ENCODE measurements around the gene C14orf39.

Gene C14orf39, protein sequence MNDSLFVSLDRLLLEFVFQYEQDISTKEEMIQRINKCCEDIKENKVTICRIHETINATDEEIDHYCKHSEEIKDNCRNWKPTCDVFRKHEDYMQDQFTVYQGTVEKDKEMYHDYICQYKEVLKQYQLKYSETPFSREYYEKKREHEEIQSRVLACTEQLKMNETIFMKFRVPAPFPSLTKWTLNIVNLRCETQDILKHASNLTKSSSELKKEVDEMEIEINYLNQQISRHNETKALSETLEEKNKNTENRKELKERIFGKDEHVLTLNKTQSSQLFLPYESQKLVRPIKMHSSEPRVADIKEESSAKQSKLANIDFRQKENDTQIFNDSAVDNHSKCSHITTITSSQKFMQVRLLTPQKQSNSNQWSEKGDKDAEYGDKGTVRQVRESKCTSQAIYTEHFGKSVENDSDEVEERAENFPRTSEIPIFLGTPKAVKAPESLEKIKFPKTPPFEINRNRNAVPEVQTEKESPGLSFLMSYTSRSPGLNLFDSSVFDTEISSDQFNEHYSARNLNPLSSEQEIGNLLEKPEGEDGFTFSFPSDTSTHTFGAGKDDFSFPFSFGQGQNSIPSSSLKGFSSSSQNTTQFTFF

DNA sequence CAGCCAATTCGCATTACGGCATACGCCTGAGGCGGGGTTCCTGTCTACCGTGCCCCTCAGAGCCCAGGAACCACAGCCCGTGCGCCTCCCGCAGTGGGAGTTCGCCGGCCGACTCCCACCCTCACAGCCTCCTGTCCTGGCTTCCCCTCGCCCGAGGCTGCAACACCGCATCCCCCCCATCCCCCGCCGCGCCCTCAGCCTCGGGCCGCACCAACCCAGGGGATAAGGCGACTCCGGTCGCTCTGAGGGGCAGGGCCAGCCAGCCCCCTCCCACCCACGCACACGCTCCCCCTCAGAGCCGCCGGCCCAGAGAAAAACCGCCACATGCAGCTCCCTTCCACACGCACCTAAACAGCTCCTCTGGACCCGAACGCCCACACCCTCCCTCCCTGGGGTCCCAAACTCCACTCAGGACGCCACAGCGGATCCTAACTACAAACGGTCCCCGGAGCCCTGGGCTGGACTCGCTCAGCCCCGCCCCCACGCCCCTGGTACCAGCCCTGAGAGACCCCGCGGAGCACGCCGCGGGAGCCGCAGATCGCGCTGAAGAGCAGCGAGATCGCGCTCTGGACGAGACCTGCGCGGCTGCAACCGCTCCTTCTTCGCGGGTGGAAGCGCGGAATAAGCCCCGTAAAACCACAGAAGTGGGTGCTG, at the start of gene C14orf39:
Gene C14orf39, minus strand, starts transcription at position 466 of the 654 bp plus-strand sequence. CDS start 985 bp downstream, outside the sequence.
- TF ChIP-seq, protein P1, sequence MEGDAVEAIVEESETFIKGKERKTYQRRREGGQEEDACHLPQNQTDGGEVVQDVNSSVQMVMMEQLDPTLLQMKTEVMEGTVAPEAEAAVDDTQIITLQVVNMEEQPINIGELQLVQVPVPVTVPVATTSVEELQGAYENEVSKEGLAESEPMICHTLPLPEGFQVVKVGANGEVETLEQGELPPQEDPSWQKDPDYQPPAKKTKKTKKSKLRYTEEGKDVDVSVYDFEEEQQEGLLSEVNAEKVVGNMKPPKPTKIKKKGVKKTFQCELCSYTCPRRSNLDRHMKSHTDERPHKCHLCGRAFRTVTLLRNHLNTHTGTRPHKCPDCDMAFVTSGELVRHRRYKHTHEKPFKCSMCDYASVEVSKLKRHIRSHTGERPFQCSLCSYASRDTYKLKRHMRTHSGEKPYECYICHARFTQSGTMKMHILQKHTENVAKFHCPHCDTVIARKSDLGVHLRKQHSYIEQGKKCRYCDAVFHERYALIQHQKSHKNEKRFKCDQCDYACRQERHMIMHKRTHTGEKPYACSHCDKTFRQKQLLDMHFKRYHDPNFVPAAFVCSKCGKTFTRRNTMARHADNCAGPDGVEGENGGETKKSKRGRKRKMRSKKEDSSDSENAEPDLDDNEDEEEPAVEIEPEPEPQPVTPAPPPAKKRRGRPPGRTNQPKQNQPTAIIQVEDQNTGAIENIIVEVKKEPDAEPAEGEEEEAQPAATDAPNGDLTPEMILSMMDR (IDR thresholded peaks at IDR 0.05; ENCODE audit: insufficient read depth, low read depth, low read length, missing control alignments): no peak
- peak within 1 kb of the TSS; percentile 51 for H3K4me3 ChIP-seq (ENCODE audit: low read length)
- peak; percentile 46 for DNase-seq (ENCODE audit: low read depth)

DNA sequence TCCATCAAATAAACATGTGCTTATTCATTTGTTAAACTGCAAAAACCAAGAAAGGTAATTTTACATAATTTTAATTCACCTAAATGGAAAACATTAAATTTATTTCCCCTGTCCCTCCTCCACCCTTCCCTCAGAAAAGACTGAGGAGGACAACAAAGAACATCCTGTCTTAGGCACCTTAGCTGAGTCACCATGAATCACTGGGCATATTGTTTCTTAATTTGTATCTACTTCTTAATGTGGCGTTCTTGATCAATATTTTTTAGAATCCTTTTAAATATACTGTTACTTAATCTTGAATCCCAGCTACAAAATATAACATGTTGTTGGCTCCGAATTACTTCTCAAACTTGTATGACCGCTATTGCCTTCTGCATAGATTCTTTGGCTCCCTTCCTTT, 46.6 kb upstream of the C14orf39 start:
- H3K4me3 ChIP-seq (ENCODE audit: low read length): no peak overlapping the region
- DNase-seq (ENCODE audit: low read depth): peak; percentile 76
- TF ChIP-seq, protein P1 (IDR thresholded peaks at IDR 0.05; ENCODE audit: insufficient read depth, low read depth, low read length, missing control alignments): no peak

DNA sequence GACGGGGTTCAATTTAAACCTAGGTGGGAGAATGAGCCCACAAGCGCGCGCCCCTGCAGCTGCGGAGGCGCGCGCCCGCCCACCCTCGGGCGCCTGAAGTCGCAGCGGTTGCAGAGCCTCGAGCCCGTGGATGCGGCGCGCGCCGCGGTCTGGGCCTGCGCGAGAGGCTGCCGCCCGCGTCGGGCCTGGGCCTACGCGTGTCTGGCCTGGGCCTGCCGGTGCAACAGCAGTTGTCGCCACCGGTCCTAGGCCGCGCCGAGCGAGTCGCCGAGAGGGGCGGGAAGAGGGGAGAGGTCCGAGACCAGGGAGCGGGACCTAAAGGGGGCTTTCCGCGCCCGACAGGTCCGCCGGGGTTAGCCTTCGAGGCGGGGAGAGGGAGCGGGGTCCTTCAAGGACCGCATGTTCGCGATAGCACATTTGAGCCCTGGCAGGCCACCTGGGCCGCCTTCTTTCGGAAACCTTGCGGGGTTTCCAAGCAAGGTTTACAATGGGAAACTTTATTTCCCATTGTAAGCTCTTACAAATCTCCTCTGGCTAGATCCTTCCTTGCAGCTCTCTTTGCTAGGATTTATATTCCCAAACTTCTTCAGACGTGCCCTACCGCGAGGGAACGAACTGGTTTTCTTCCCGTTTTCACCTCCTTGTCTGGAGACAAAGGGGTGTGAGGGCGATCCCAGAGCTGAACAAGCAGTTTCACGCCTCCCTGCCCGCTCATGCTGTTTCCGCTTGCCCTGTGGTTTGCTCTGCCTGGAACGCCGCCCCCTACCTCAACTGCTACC, 29.8 kb upstream of the C14orf39 start:
- no peak overlapping the region for H3K4me3 ChIP-seq (ENCODE audit: low read length)
- TF ChIP-seq, protein P1 (IDR thresholded peaks at IDR 0.05; ENCODE audit: insufficient read depth, low read depth, low read length, missing control alignments): no peak

DNA sequence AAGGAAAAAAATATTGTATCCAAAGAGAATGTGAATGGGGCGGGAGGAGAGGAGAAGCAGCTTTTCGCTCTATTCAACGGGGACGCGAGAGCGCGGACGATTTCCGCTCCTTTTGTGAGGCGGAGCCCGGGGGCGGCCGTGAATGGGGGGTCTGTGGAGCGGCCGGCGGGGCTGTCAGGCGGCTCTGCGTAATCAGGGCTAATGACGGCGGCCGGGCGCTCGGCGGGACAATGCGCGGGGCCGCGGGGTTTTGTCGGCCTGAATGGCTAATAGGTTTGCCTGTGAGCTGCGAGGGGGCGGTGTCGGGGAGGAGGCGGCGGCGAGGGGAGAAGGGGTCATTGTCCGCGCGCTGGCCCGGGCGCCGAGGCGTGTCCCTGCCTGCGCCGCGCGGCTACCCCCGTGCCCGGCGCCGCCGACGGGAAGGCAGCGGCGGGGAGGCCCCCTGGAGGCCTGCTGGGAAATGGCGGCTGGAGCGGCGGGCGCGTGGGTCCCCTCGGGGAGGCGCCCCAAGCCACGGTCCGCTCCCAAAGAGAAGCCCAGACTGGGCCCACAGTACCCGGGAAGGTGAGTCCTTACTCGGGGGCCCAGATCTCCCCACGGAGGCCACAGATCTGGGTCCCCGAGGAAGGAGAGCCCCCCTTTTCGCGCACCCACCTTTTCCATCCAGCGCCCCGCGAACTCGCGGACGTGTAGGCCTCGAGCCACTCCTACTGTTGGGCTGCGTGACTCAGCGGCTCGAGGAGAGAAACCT, 29.1 kb upstream of the C14orf39 start:
- TF ChIP-seq, protein P1 (IDR thresholded peaks at IDR 0.05; ENCODE audit: insufficient read depth, low read depth, low read length, missing control alignments): no peak
- no peak for DNase-seq (ENCODE audit: low read depth)
- H3K4me3 ChIP-seq (ENCODE audit: low read length): peak overlapping the region; percentile 26

More for the DNA sequence above, 29.8 kb upstream of the C14orf39 start:
- no peak for DNase-seq (ENCODE audit: low read depth)

DNA sequence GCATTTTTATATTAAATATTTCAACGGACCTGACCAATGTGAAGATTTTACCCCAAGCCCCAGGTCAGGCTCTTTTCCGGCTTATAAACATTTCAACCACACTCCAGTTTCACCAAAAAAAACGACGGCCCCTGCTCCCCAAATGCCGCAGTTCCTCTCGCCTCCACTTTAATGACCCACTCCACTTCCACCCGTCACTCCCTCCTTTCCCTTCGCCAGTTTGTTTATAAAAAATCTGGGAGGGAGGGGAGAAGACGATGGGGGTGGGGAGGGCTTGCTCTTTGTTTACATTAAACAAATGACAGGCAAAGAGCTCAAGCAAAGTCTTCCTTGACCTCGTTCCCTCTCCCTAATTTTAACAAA, 28.5 kb upstream of the C14orf39 start:
- no peak for DNase-seq (ENCODE audit: low read depth)
- H3K4me3 ChIP-seq (ENCODE audit: low read length): peak overlapping the region; percentile 26
- TF ChIP-seq, protein P1 (IDR thresholded peaks at IDR 0.05; ENCODE audit: insufficient read depth, low read depth, low read length, missing control alignments): no peak

DNA sequence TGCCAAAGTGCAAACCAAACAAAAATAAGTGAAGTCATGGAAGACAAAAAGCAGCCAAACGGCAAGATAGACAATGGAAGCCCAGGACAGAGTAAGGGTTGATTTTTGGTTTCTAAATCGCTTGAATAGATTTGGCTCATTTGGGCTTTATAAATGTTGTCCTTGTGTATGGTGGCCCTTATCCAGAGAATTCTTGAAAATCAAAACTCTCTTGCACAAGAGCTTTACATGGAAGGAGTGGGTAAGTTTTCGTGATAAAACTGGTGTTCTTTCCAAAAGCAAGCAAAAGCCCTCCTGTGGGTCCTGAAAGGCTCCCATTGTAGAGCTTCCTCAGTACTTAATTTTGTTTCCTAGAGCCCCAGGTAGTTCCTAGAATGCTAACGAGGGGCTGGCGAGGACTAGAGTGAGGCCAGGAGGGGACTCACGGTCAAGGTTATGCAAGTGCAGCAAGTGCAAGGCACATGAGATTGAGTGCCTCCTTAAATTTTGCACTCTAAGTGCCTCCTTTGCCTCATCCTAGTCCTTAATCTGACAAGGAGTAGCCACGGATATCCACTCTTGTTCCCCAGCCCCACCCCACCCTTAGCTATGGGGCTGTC, 27.2 kb upstream of the C14orf39 start:
- DNase-seq (ENCODE audit: low read depth): no peak
- TF ChIP-seq, protein P1 (IDR thresholded peaks at IDR 0.05; ENCODE audit: insufficient read depth, low read depth, low read length, missing control alignments): no peak
- H3K4me3 ChIP-seq (ENCODE audit: low read length): no peak overlapping the region

Data from epithelial cell of esophagus (primary cell).